Neural progenitor cell (in vitro differentiated cells): Measurements from ENCODE around the gene PACSIN3. TPM values are rescaled to one million over a fixed set of nuclear protein-coding genes. Genes with fewer than 3 reads are reported as not detected.

ENCODE experiments used
- DNase-seq: peaks from one replicate; pipeline ENCODE4 v3.0.0-alpha.2; 2016; ENCODE audit warnings: low spot score
- H2AFZ ChIP-seq: fragments of 200-600 bp; sonication (generic); replicated peaks from 2 replicates; pipeline ENCODE4 v1.6.1; 2016; ENCODE audit warnings: antibody characterized with exemption
- H3F3A ChIP-seq: fragments of 200-600 bp; sonication (generic); 2 replicates; pipeline ENCODE4 v1.6.1; 2016; ENCODE audit warnings: antibody characterized with exemption, low read depth
- H3K27ac ChIP-seq: fragments of 200-600 bp; sonication (generic); 2 replicates; pipeline ENCODE4 v1.5.1; 2016; ENCODE audit warnings: mild to moderate bottlenecking
- H3K27me3 ChIP-seq: fragments of 200-600 bp; sonication (generic); 2 replicates; pipeline ENCODE4 v1.6.1; 2016; ENCODE audit warnings: mild to moderate bottlenecking, moderate library complexity
- H3K36me3 ChIP-seq: fragments of 200-600 bp; sonication (generic); 2 replicates; pipeline ENCODE4 v1.5.1; 2016
- H3K4me1 ChIP-seq: fragments of 200-600 bp; sonication (generic); 2 replicates; pipeline ENCODE4 v1.6.1; 2016; ENCODE audit warnings: mixed run types
- H3K4me2 ChIP-seq: fragments of 200-600 bp; sonication (generic); 2 replicates; pipeline ENCODE4 v1.6.1; 2016
- H3K4me3 ChIP-seq: fragments of 200-600 bp; sonication (generic); 2 replicates; pipeline ENCODE4 v1.5.1; 2016
- H3K79me2 ChIP-seq: fragments of 200-600 bp; sonication (generic); 2 replicates; pipeline ENCODE4 v1.6.1; 2016; ENCODE audit warnings: low read depth
- H3K9ac ChIP-seq: fragments of 200-600 bp; sonication (generic); 2 replicates; pipeline ENCODE4 v1.6.1; 2016
- H3K9me3 ChIP-seq: fragments of 200-600 bp; sonication (generic); 2 replicates; pipeline ENCODE4 v1.5.1; 2016; ENCODE audit warnings: low read depth
- H4K20me1 ChIP-seq: fragments of 200-600 bp; sonication (generic); 2 replicates; pipeline ENCODE4 v1.6.1; 2016; ENCODE audit warnings: low read depth
- H3K27ac Mint-ChIP-seq: 3 replicates; pipeline ENCODE4 v1.8.0; 2021; ENCODE audit warnings: mixed read lengths
- H3K27me3 Mint-ChIP-seq: 2 replicates; pipeline ENCODE4 v1.8.0; 2022; ENCODE audit warnings: low read depth, mild to moderate bottlenecking, inconsistent platforms, moderate library complexity, mixed read lengths; ENCODE audit not compliant: insufficient read depth
- H3K36me3 Mint-ChIP-seq: 3 replicates; pipeline ENCODE4 v1.8.0; 2021; ENCODE audit warnings: mixed read lengths
- H3K4me1 Mint-ChIP-seq: 3 replicates; pipeline ENCODE4 v1.8.0; 2021; ENCODE audit warnings: mixed read lengths
- H3K4me3 Mint-ChIP-seq: 3 replicates; pipeline ENCODE4 v1.8.0; 2021; ENCODE audit warnings: mild to moderate bottlenecking, moderate library complexity, mixed read lengths
- H3K9me3 Mint-ChIP-seq: 3 replicates; pipeline ENCODE4 v1.8.0; 2020; ENCODE audit warnings: mixed read lengths
- CTCF ChIP-seq: fragments of 200-600 bp; sonication (generic); IDR thresholded peaks from 2 replicates; pipeline ENCODE4 v1.5.1; 2017; ENCODE audit warnings: antibody characterized with exemption, mild to moderate bottlenecking
- EZH2 ChIP-seq: fragments of 200-600 bp; sonication (generic); IDR thresholded peaks from 2 replicates; pipeline ENCODE4 v1.6.1; 2017; ENCODE audit warnings: antibody characterized with exemption, mild to moderate bottlenecking, moderate library complexity
- EZH2phosphoT487 ChIP-seq: fragments of 200-600 bp; sonication (generic); IDR thresholded peaks from 2 replicates; pipeline ENCODE4 v1.6.1; 2017; ENCODE audit warnings: antibody characterized with exemption
- total RNA-seq: library from RNA; depleted of rRNA; stranded (reverse); fragments of >200 nt; gene quantifications from 2 replicates; pipeline ENCODE4 v1.2.3, GENCODE V29; 2015; ENCODE audit warnings: low replicate concordance

The PACSIN3 gene
- total RNA-seq, 1 donor from 2014 or later, result 7.1 TPM

- H3K9me3 ChIP-seq, result no peaks in the 10 kb centered on the region
- H3K27ac Mint-ChIP-seq, result peak overlapping the region; percentile 92
- H3K4me1 ChIP-seq, result peaks cover 7% of the 10 kb centered on the region
- peaks cover 16% of the 10 kb centered on the region for H3F3A ChIP-seq
- H3K4me3 ChIP-seq, result no peak overlapping the region
- no peak for TF ChIP-seq EZH2phosphoT487
- TF ChIP-seq CTCF, result no peak
- TF ChIP-seq EZH2, result no peak
- no peaks in the 10 kb centered on the region for H3K9me3 Mint-ChIP-seq
- no peak for DNase-seq
- H3K27me3 Mint-ChIP-seq, result peaks cover 4% of the 10 kb centered on the region
- no peaks in the 10 kb centered on the region for H3K27me3 ChIP-seq
- H3K4me3 Mint-ChIP-seq, result peak overlapping the region; percentile 28
- peaks cover 15% of the 10 kb centered on the region for H4K20me1 ChIP-seq
- no peak overlapping the region for H3K27ac ChIP-seq
- H3K79me2 ChIP-seq, result no peaks in the 10 kb centered on the region
- no peak overlapping the region for H3K4me2 ChIP-seq
- no peak overlapping the region for H3K9ac ChIP-seq
- H3K36me3 ChIP-seq, result no peaks in the 10 kb centered on the region
- peaks cover 14% of the 10 kb centered on the region for H3K36me3 Mint-ChIP-seq
- no peak overlapping the region for H2AFZ ChIP-seq
- peaks cover 31% of the 10 kb centered on the region for H3K4me1 Mint-ChIP-seq
Observed at GRCh38 chr11:47152126-47152952, 33.9 kb downstream of the PACSIN3 start.

GRCh38 chr11:47149782-47150181 lies 36.5 kb downstream of the PACSIN3 start:
- H3K4me1 ChIP-seq, result peaks cover 7% of the 10 kb centered on the region

GRCh38 chr11:47148903-47149531 lies 37.2 kb downstream of the PACSIN3 start:
- H3F3A ChIP-seq, result peaks cover 12% of the 10 kb centered on the region
- Mint-ChIP-seq H3K4me3 (no peak overlapping the region), H3K36me3 (peaks cover 17% of the 10 kb centered on the region), H3K27me3 (peaks cover 5% of the 10 kb centered on the region), H3K4me1 (peaks cover 22% of the 10 kb centered on the region), H3K9me3 (no peaks in the 10 kb centered on the region), H3K27ac (no peak overlapping the region)
- H3K36me3 ChIP-seq, result no peaks in the 10 kb centered on the region
- H3K79me2 ChIP-seq, result no peaks in the 10 kb centered on the region
- H4K20me1 ChIP-seq, result peaks cover 15% of the 10 kb centered on the region
- DNase-seq, result no peak
- H3K9me3 ChIP-seq, result no peaks in the 10 kb centered on the region
- H2AFZ ChIP-seq, result no peak overlapping the region
- no peak overlapping the region for H3K4me3 ChIP-seq
- no peak for TF ChIP-seq EZH2phosphoT487
- TF ChIP-seq CTCF, result no peak
- TF ChIP-seq EZH2, result no peak
- H3K4me1 ChIP-seq, result peaks cover 7% of the 10 kb centered on the region
- no peak overlapping the region for H3K27ac ChIP-seq
- H3K4me2 ChIP-seq, result no peak overlapping the region
- H3K27me3 ChIP-seq, result no peaks in the 10 kb centered on the region
- H3K9ac ChIP-seq, result no peak overlapping the region

More at GRCh38 chr11:47149782-47150181, 36.5 kb downstream of the PACSIN3 start:
- Histone ChIP-seq H3K9me3 (no peaks in the 10 kb centered on the region), H2AFZ (no peak overlapping the region), H3F3A (peaks cover 16% of the 10 kb centered on the region), H3K27me3 (no peaks in the 10 kb centered on the region), H3K27ac (no peak overlapping the region), H3K4me2 (no peak overlapping the region), H3K9ac (no peak overlapping the region), H4K20me1 (peaks cover 15% of the 10 kb centered on the region), H3K79me2 (no peaks in the 10 kb centered on the region), H3K36me3 (no peaks in the 10 kb centered on the region), H3K4me3 (no peak overlapping the region)
- DNase-seq, result no peak
- H3K27me3 Mint-ChIP-seq, result peaks cover 4% of the 10 kb centered on the region
- H3K36me3 Mint-ChIP-seq, result peaks cover 14% of the 10 kb centered on the region
- TF ChIP-seq CTCF (no peak), EZH2phosphoT487 (no peak), EZH2 (no peak)
- peak overlapping the region; percentile 7 for H3K27ac Mint-ChIP-seq
- H3K4me3 Mint-ChIP-seq, result no peak overlapping the region
- no peaks in the 10 kb centered on the region for H3K9me3 Mint-ChIP-seq
- peaks cover 26% of the 10 kb centered on the region for H3K4me1 Mint-ChIP-seq
